IPS DF 6.9 (cell line): ENCODE results near the gene MTERF1.
"Not testable (repeated sequence)": the region's sequence is repeated elsewhere in the genome, so short reads cannot be mapped to it uniquely, and the experiment has no call there.

Experiments
- DNase-seq: peaks from one replicate; pipeline ENCODE4 v3.0.0-alpha.2; 2013; ENCODE audit warnings: low read depth, low spot score
- H3K27ac ChIP-seq: one replicate; pipeline ENCODE4 v1.5.1; 2013; ENCODE audit warnings: low read length, control low read depth
- H3K27me3 ChIP-seq: 2 replicates; pipeline ENCODE4 v1.6.1; 2013; ENCODE audit warnings: mild to moderate bottlenecking, low read length; ENCODE audit not compliant: control insufficient read depth, insufficient read depth
- H3K36me3 ChIP-seq: 2 replicates; pipeline ENCODE4 v1.6.1; 2013; ENCODE audit warnings: low read length; ENCODE audit not compliant: control insufficient read depth, insufficient read depth
- H3K4me1 ChIP-seq: 2 replicates; pipeline ENCODE4 v1.6.1; 2013; ENCODE audit warnings: low read length; ENCODE audit not compliant: control insufficient read depth, insufficient read depth
- H3K4me3 ChIP-seq: 2 replicates; pipeline ENCODE4 v1.5.1; 2013; ENCODE audit warnings: mild to moderate bottlenecking, low read length
- H3K9me3 ChIP-seq: 2 replicates; pipeline ENCODE4 v1.6.1; 2013; ENCODE audit warnings: low read length, inconsistent platforms; ENCODE audit not compliant: control insufficient read depth, insufficient read depth
- WGBS: extraction: QIAGEN DNeasy Blood & Tissue Kit; methylation state at CpG from one replicate; pipeline ENCODE4 v1.1.7; 2013; ENCODE audit warnings: mixed read lengths, missing lambda C conversion rate; ENCODE audit not compliant: insufficient read length, insufficient coverage; 5-methylcytosine and 5-hydroxymethylcytosine counted together

The MTERF1 gene

DNA sequence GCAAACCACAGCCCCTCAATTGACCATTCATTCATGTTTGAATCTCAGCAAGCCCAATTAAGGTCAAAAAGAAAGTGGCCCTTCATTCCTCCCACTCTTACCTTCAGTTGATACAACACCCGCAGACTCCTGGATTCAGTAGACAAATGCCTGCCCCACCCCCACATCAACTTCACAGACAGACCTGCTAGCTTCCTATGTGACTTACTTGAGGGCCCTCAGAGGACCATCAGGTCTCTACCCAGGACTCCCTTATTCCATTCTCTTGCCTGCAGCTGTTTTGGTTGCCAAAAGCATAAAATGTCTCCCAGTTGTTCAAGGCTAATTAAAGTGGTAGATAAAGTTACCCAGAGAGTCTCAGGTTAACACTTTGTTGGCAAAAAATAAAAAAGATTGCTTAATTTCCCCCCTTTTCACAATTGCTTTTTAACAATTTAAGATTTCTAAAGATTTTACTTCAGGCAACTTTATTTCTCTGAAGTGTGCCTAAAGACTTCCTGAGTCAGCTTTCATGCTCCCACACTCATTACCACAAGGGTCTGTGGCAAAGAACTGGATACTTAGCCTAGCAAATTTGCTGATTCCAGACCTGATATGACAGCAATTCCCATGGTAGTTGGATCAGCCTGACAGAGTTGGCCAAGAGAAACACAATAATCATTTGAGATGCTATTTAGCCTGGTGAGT lies 3.3 kb upstream of the MTERF1 start:
- Histone ChIP-seq H3K27ac (no peak overlapping the region), H3K4me3 (no peak overlapping the region), H3K27me3 (no peaks in the 10 kb centered on the region), H3K9me3 (no peaks in the 10 kb centered on the region; the same call in 1 of the 2 replicates), H3K36me3 (no peaks in the 10 kb centered on the region), H3K4me1 (no peaks in the 10 kb centered on the region)
- WGBS, result no CpG with 5 or more reads among the region's 1 CpG
- no peak for DNase-seq

DNA sequence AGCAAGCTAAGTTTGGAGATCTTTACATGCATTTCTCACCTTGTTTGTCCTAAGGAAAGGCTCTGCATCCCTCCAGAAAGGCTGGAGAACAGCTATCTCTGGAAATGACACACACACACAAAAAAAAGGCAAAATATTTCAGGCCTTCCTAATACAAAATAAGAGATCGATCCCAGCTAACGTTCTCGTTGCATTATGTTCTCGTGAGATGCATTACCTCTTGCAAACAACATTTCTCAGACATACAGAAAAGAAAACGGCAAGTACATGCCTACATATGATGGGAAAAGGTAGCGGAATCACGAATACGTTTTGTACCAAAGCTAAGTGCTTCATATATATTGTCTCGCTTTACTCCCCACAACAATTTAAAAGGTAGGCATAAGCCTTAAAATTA lies 488 bp downstream of the MTERF1 start:
- peak overlapping the region; percentile 60; the same call in 1 of the 2 replicates for H3K4me3 ChIP-seq
- H3K27ac ChIP-seq, result no peak overlapping the region
- H3K9me3 ChIP-seq, result no peaks in the 10 kb centered on the region
- H3K4me1 ChIP-seq, result no peaks in the 10 kb centered on the region
- WGBS, result no CpG with 5 or more reads among the region's 9 CpGs
- no peak for DNase-seq
- no peaks in the 10 kb centered on the region for H3K36me3 ChIP-seq
- H3K27me3 ChIP-seq, result no peaks in the 10 kb centered on the region

DNA sequence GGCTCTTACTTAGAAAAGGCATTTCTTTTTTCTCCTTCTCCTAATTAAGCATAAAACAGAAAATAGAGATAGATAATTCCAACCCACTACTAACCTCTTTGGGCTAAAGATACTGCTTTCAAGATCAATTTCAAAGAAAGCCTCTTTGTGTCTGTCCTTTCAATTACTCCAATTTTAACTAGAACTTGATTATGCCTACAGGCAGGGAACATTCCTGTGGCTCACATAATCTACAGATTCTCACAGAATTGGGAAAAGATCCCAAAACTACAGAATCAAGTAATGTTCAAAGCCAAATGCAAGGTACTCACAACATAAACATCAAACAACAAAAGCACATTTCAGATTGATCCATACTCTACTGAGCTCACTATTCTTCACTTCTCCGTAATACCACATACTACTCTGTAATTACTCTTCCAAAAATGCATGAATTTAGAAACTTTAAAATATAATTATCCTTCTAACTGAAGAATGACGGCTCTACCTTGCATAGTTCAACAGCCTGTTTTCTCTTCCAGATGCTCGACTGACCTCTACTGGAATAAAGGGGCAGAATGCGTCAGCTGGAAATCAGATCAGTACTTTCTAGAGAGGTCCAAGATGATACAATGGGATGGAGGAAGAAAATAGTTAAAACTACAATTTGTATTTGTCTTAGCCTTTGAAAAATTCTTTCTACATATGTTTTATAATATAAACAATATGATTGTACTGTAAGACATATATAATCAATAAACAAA lies 3.9 kb downstream of the MTERF1 start:
- no peaks in the 10 kb centered on the region for H3K4me1 ChIP-seq
- peaks cover 2% of the 10 kb centered on the region; the same call in 1 of the 2 replicates for H3K36me3 ChIP-seq
- DNase-seq, result no peak
- 100% methylated on average over 1 of the region's 4 CpGs for WGBS
- H3K27ac ChIP-seq, result no peak overlapping the region
- H3K9me3 ChIP-seq, result no peaks in the 10 kb centered on the region
- no peak overlapping the region for H3K4me3 ChIP-seq
- no peaks in the 10 kb centered on the region for H3K27me3 ChIP-seq

DNA sequence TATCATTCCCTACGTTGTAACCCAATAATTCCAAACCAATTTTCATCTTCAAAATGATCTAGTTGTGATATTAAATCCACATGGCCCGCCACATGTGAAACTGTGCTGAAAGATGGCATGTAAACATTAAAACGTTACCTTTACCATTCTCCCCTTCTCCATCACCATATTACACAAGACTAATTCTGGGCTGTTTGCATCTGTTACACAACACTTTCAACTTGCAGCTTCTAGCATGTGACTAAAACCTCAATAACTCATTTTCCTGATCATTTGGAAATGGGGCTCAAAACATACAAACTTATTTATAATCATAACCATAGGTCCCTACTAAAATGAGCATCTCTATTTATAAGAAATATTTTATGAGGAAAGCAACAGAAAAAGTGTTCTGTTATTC lies 4.7 kb downstream of the MTERF1 start:
- WGBS, result 100% methylated on average over 1 of the region's 3 CpGs
- H3K4me1 ChIP-seq, result no peaks in the 10 kb centered on the region
- peaks cover 2% of the 10 kb centered on the region; the same call in 1 of the 2 replicates for H3K36me3 ChIP-seq

DNA sequence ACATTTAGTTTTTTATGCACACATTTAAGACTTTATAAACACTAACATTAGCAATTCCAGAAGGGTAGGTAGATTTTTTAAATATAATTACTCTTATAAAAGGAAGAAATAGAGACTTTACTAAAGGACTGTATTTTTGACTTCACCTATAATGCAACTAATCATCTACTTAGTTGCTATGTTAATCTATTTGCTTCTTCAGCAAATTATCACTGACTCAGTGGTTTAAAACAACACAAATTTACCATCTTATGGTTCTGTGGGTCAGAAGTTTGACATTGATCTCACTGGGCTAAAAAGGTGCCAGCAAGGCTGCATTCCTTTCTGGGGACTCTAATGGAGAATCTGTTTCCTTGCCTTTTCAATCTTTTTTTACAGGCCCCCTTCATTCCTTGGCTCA lies 7.6 kb downstream of the MTERF1 start:
- Histone ChIP-seq H3K27me3 (no peaks in the 10 kb centered on the region), H3K36me3 (peaks cover 2% of the 10 kb centered on the region; the same call in 1 of the 2 replicates), H3K9me3 (no peaks in the 10 kb centered on the region), H3K27ac (no peak overlapping the region), H3K4me1 (no peaks in the 10 kb centered on the region), H3K4me3 (no peak overlapping the region)
- no peak for DNase-seq

More for the DNA sequence above, 4.7 kb downstream of the MTERF1 start:
- no peak overlapping the region for H3K4me3 ChIP-seq
- no peaks in the 10 kb centered on the region for H3K27me3 ChIP-seq
- DNase-seq, result no peak
- H3K27ac ChIP-seq, result no peak overlapping the region
- no peaks in the 10 kb centered on the region for H3K9me3 ChIP-seq

DNA sequence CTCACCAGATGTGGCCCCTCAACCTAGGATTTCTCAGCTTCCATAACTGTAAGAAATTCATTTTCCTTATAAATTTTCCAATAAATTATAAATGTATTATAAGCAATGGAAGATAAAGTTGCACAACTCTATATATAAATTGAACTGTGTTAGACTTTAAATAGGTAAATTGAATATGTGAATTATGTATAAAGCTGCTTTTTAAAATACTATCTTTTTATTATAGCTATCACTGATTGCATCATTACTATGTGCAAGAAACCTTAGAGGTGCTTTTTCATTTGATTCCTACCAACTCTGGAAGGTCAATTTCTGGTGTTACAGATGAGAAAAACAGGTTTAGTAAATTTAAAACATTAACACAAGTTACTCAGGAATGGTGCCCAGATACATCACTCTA lies 8.4 kb downstream of the MTERF1 start:
- Histone ChIP-seq H3K27ac (no peak overlapping the region), H3K4me3 (no peak overlapping the region), H3K27me3 (no peaks in the 10 kb centered on the region), H3K4me1 (no peaks in the 10 kb centered on the region), H3K36me3 (peaks cover 2% of the 10 kb centered on the region; the same call in 1 of the 2 replicates), H3K9me3 (no peaks in the 10 kb centered on the region)
- DNase-seq, result no peak

DNA sequence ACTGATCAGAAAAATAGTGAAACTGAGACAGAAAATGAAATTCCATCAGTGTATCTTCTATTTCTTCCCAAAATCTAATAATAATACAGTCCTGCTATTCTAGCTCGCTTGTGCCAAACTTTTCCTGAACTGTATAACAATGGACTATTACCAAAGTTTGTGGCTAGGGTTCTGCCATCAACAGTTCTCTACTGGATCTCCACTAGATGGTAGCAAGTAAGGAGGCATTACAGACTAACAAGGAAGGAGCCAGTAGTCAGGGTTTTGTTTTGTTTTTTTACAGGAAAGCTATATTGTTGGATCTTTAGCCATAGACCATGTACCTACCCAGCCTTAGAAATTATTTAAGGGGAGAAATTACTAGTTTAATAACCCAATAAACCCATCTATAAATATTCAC lies 10.8 kb downstream of the MTERF1 start:
- H3K27ac ChIP-seq, result no peak overlapping the region
- H3K4me1 ChIP-seq, result no peaks in the 10 kb centered on the region
- H3K27me3 ChIP-seq, result no peaks in the 10 kb centered on the region
- DNase-seq, result no peak
- peaks cover 2% of the 10 kb centered on the region; the same call in 1 of the 2 replicates for H3K36me3 ChIP-seq
- no CpG with 5 or more reads among the region's 1 CpG for WGBS
- H3K9me3 ChIP-seq, result no peaks in the 10 kb centered on the region
- H3K4me3 ChIP-seq, result no peak overlapping the region

DNA sequence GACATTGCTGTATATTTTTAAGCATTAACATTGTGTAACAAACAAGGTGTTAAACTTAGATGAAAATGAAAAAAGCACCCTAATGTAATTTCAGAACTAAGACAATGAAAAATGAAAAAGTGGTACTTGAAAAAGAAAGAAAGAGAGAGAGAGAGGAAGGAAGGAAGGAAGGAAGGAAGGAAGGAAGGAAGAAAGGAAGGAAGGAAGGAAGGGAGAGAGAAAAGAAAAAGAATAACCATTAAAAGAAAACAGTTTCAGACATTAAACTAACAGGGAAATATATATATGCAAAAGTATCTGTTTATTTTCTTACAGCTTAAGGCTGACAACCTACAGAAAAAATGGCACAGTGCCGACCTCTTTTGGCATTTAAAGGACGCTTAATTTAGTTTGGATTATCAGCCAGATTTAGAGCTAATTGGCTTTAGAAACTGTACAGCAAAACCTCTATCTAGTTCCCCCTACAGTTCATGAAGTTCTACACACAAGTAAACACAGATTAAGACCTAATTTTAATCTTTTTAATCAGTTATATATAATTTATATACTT lies 13.8 kb downstream of the MTERF1 start:
- Histone ChIP-seq H3K4me3 (no peak overlapping the region), H3K27ac (no peak overlapping the region), H3K36me3 (no peaks in the 10 kb centered on the region), H3K27me3 (no peaks in the 10 kb centered on the region), H3K4me1 (no peaks in the 10 kb centered on the region), H3K9me3 (no peaks in the 10 kb centered on the region)
- no peak for DNase-seq
- no CpG with 5 or more reads among the region's 2 CpGs for WGBS

DNA sequence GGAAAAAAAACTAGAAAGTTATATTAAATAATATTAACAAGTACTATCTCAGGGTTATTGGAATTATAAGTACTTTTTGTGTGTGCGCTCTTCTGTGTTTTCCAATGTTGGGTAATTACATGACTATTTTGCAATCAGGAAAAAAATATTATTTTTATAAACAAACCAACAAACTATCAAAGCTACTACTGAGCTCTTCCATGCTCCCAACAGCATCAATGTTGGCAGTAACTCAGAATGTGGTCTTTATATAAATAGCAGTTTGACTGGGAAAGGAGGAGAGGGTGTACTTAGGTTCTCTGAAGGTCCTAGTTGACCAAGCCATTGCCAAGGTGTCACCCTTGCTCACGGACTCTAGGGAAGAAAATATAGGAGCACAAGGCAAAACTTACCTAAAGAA lies 15.0 kb downstream of the MTERF1 start:
- H3K27ac ChIP-seq, result no peak overlapping the region
- H3K4me3 ChIP-seq, result no peak overlapping the region
- H3K4me1 ChIP-seq, result no peaks in the 10 kb centered on the region
- no peak for DNase-seq
- H3K9me3 ChIP-seq, result no peaks in the 10 kb centered on the region
- no CpG with 5 or more reads among the region's 2 CpGs for WGBS
- no peaks in the 10 kb centered on the region for H3K36me3 ChIP-seq
- no peaks in the 10 kb centered on the region for H3K27me3 ChIP-seq

DNA sequence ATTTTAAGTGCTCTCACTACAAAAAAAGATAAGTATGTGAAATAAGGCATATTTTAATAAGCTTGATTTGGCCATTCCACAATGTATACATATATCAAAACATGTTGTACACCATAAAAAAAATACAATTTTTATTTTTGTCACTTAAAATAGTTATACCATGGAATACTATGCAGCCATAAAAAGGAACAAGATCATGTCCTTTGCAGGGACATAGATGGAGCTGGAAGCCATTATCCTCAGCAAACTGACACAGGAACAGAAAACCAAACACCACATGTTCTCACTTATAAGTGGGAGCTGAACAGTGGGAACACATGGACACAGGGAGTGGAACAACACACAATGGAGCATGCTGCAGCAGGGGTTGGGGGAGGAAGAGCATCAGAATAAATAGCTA lies 15.9 kb downstream of the MTERF1 start:
- H3K27ac ChIP-seq, H3K36me3 ChIP-seq, H3K4me3 ChIP-seq, DNase-seq, H3K4me1 ChIP-seq, H3K27me3 ChIP-seq, H3K9me3 ChIP-seq: not testable (repeated sequence)

DNA sequence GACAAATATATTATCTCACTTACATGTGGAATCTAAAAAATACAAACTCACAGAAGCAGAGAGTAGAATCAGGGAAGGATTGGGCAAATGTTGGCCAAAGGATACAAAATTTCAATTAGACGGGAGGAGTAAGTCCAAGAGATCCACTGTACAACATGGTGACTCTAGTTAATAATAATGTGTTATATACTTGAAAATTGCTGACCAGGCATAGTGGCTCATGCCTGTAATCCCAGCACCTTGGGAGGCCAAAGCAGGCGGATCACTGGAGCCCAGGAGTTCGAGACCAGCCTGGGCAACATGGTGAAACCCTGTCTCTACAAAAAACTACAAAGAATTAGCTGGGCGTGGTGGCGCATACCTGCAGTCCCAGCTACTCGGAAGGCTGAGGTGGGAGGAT lies 16.4 kb downstream of the MTERF1 start:
- Histone ChIP-seq H3K9me3 (no peaks in the 10 kb centered on the region), H3K36me3 (no peaks in the 10 kb centered on the region), H3K4me1 (no peaks in the 10 kb centered on the region), H3K27me3 (no peaks in the 10 kb centered on the region), H3K27ac (no peak overlapping the region), H3K4me3 (no peak overlapping the region)
- no CpG with 5 or more reads among the region's 6 CpGs for WGBS
- no peak for DNase-seq
